HG02763 (cell line): Measurements from ENCODE around the gene TIGD4.

Source experiments
- ATAC-seq: cut with Tn5 transposase; IDR thresholded peaks from one replicate; pipeline ENCODE4 v1.9.1; 2021; ENCODE audit warnings: mild to moderate bottlenecking, moderate library complexity; ENCODE audit not compliant: unreplicated experiment

Gene TIGD4

DNA sequence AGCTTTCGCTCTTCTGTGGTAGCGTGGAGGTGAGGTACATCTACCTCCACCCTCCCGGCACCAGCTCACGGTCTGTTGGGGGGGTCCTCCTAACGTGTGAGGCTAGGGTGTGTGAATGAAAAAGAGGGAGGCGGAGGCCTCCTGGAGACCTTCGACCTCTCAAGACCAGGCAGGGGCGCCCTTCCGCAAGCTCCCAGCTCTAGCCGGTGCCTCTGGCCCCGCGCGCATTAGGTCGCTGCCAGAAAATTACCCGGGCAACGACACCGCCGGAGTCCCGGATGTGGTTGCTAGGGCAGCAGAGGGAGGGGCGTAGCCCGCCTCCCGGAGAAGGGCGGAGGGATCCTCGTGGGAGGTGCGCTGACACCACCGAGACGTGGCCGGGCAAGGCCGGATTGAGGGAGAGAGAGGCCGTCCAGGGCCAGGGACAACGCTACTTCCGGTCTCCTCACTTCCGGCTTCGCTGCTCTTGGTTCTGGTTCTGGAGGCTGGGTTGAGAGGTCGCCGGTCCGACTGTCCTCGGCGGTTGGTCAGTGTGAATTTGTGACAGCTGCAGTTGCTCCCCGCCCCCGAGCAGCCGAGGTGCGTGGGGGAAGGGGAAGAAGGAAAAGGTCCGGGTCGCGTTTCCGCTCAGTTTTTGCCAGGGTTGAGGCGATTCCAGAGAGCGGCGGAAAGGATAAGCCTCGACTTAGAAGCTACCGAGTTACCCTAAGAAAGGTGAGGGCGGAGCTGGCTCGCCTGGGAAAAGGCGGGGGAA is at the start of gene TIGD4, which contains the start of gene ARFIP1:
Gene TIGD4, minus strand, starts transcription at position 218 of the 754 bp plus-strand sequence. CDS start 8,726 bp downstream, outside the sequence.
Gene ARFIP1, plus strand, starts transcription at position 442 of the 754 bp plus-strand sequence. CDS start 49,680 bp downstream, outside the sequence.
- ATAC-seq: peak; percentile 94

DNA sequence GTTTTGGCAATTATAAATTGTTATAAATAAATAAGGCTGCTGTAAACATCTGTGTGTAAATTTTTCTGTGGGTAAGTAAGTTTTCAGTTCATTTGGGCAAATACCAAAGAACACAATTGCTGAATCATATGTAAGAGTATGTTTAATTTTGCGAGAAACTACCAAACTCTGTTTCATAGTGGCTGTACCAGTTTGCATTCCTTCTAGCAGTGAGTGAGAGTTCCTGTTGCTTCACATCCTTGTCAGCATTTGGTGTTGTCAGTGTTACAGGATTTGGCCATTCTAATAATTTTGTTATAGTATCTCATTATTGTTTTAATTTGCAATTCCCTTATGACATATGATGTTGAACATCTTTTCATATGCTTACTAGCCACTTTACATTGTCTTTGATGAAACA is 48.6 kb upstream of the TIGD4 start:
- ATAC-seq: no peak

DNA sequence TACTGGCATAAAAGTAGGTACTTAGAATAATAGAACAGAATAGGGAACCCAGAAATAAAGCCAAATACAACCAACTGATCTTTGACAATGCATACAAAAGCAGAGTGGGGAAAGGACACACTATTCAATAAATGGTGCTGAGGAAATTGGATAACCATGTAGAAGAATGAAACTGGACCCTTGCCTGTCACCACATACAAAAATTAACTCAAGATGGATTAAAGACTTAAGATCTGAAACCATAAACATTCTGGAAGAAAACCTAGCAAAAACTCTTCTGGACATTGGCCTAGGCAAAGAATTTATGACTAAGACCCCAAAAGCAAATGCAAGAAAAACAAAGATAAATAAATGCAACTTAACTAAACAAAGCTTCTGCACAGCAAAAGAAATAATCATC is 45.8 kb upstream of the TIGD4 start:
- ATAC-seq: no peak

DNA sequence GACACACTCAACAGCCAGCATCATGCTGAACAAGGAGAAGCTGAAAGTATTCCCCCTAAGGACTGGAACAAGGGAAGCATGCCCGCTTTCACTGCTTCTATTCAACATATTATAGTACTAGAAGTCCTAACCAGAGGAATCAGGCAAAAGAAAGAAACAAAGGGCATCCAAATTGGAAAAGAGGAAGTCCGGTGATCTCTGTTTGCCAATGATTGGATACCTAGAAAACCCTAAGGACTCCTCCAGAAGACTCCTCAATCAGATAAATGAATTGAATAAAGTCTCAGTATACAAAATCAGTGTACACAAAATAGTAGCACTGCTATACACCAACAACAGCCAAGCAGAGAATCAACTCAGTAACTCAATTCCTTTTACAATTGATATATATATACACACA is 45.0 kb upstream of the TIGD4 start:
- no peak for ATAC-seq

DNA sequence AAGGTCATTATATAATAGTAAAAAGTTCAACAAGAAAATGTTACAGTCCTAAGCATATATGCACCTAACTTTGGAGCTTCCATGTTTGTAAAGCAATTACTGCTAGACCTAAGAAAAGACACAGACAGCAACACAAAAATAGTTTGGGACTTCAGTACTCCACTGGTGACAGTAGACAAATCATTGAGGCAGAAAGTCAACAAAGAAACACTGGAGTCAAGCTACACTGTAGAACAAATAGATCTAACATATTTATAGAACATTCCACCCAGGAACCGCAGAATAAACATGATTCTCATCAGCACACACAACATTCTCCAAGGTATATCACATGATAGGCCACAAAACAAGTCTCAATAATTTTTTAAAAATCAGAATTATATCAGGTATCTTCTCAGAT is 42.8 kb upstream of the TIGD4 start:
- ATAC-seq: no peak

DNA sequence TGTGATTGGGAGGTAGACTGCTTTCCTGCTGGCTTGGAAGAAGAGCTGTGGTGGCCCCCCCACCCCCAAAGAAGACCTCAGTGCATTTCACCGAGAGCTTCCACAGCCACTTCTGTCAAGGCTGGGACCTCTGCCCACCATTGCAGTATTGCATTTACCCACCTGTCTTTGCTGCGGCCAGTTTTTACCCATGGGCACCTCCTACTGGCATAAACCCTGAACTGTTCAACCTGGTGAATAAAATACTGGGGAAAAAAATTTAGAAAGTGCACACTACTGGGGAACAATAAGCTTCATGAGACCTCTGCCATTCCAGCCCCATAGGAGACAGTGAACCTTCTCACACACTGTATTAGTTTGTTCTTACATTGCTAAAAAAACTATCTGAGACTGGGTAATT is 40.5 kb upstream of the TIGD4 start:
- no peak for ATAC-seq

DNA sequence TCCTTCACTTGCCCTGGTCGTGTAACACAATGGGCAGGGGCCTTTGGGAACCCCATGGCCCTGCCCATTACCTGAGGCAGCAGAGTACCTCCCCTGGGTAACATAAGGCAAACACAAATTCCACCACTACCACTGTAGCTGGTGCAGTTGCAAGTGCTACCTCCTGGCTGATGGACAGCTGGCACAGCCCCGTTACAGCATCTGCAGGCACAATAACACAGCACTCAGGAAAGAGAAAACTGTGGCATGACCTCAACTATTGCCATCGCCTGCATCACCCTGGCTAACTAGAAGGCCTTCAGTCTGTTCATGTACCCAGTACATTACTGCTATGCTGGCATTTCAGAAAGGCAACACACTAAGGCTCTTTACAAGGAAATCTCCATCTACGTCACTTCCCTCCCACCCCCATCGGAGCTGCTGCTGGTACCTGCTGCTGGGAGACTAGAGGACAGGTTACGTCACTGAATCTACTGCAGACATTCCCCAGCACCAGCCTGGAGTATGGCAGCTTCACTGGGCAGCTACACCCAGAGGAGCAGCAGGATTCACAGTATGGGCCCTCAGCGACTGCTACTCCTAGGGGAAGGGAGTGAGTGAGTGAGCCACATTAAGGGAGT is 39.6 kb upstream of the TIGD4 start:
- no peak for ATAC-seq

DNA sequence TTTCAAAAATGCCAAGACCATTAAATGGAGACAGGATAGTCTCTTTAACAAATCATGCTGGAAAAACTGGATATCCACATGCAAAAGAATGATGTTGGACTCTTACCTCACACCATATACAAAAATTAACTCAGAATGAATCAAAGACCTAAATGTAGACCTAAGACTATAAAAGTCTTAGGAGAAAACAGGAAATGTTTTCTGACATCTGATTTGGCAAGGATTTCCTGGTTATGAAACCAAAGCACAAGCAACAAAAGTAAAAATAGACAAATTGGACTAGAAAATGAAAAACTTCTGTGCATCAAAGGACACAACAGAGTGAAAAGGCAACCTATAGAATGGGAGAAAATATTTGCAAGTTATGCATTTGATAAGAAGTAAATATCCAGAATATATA is 37.8 kb upstream of the TIGD4 start:
- no peak for ATAC-seq

DNA sequence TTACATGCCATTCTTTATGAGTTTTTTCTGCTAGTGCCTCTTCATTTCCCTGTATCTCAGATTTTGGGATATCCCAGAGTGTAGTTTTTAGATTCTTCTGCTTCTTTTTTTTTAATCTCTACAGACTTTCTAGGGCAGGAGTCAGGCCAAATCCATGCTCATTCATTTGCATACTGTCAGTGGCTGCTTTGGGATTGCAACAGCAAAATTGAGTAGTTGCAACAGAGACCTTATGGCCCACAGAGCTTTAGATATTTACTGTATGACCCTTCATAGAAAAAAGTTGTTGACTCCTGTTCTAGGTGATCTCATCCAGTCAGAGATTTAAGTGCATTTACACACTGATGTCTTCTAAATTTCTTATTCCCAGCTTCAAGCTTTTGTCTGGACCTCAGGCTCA is 35.5 kb upstream of the TIGD4 start:
- no peak for ATAC-seq

DNA sequence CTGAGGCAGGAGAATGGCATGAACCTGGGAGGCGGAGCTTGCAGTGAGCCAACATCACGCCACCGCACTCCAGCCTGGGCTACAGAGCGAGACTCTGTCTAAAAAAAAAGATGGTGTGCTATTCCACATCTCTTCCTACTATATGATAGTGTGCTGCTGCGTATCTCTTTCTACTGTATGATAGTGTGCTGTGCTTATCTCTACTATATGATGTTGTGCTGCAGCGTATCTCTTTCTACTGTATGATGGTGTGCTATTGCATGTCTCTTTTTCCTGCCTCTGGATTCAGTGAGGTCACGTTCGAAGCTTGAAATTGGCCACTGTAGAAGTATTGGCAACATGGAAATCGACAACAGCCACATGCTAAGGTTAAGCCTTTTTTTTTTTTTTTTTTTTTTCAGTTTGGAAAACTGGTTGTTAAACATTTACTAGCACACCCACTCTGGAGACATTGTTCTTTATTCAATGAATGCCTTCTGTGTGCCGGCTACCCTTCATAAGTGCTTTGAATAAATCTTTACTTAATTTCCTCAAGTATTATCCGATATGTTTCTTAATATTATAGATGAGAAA is 31.3 kb upstream of the TIGD4 start:
- ATAC-seq: no peak

DNA sequence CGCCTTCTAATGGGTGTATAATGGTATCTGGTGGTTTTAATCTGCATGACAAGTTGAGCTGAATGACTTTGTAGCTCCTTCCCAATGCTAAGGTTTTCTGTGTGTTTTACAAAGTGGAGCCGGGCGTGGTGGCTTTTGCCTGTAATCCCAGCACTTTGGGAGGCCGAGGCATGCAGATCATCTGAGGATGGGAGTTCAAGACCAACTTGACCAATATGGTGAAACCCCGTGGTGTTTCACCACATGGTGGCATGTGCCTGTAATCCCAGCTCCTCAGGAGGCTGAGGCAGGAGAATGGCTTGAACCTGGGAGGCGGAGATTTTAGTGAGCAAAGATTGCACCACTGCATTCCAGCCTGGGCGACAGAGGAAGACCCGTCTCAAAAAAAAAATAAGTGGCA is 29.1 kb upstream of the TIGD4 start:
- no peak for ATAC-seq

DNA sequence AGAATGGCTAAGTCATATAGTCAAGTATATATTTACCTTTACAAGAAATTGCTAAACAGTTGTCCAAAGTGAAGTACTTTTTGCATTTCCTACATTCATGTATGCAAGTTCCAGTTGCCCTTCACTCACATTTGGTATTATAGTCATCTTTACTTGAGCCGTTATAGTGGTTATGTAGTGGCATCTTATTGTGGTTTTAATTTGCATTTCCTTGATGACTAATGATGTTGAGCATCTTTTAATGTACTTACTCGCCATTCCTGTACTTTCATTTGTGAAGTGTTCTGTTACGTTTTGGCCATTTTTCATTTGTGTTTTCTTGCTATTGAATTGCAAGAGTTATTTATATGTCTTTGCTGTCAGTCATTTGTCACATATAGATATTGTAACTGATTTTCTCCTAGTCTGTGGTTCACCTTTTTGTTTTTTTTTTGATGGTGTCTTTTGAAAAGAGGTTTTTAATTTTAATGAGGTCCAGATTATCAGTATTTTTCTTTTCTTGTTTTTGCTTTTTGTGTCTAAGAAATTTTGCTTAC is 27.8 kb upstream of the TIGD4 start:
- no peak for ATAC-seq

DNA sequence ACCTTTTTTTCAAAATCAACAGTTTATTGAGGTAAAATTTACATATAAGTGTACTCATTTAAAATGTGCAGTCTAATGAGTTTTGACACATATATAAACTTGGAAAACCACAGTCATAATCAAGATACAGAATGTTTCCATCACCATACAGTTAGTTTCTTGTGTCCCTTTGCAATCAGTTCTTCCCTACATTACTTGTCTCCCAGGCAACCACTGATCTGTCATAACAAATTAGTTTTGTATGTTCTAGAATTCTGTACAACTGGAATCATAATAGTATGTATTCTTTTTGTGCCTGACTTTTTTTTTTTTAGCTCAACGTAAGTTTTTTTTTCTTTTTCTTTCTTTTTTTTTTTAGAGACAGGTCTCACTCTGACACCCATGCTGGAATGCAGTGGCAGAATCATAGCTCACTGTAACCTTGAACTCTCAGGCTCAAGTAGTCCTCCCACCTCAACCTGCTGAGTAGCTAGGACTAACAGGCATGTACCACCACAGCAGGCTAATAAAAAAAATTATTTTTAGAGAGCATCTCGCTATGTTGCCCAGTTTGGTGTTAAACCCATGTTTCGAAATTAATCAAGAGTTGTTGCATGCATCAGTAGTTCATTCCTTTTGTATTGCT is 27.1 kb upstream of the TIGD4 start:
- no peak for ATAC-seq

DNA sequence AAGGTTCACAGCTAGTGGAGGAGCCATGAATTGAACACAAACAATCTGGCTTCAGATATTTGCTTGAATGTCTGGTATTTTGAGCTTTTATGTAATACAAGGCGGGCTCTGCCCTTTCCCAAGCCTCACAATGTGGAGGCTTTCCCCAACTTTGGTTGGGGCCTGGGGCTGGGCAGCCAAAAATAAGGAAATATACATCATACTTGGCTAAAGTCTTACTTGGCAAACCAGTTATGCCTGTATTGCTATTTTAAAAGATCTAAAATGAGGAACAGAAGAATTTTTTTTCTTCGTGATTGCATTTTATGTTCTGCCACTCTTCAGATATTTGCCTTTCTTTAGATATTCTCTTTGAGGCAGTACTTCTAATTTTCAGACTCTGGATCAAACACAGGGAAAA is 26.3 kb upstream of the TIGD4 start:
- no peak for ATAC-seq

DNA sequence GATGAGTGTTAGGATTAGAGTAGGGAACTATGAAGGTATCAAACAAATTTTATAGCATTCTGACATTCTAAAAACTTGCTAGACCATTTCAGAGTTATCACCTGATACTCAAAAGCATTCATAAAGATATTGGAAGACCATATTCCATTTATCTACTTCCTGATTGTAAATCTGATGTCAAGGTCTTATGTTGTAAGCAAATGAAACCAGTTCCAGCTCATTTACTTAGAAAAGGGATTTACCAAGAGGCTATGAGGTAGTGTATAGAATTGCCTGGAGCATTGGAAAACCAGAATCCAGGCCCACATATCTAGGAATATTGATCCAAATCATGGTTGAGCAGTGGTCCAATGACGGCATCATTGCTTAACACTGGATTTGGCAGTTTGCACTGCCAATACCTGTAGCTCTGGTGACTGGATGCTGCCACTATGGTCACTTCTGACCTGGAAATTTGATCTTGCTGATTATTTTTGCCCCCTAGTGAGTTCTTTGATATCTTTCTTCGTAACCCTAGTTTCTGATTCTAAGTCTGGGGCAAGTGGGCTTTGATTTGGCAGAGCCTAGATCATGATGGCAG is 25.6 kb upstream of the TIGD4 start:
- no peak for ATAC-seq

DNA sequence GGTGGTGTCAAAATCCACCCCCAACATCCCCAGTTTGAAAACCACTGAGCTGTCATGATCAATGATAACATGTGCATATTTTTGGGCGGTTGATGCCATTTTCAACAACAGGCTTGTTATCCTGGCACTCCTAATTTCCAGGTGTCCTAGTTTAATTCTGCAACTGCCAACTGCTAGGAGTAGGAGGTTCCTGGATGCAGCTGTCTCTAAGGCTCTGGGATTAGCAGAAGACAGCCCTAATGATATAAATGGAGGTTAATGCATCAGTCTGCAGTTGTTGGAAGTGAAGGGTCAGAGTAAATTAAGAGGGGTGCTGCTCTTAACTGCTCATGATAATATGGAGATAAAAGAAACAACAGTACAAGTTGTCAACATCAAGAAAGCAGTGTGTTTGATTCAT is 24.0 kb upstream of the TIGD4 start:
- no peak for ATAC-seq

DNA sequence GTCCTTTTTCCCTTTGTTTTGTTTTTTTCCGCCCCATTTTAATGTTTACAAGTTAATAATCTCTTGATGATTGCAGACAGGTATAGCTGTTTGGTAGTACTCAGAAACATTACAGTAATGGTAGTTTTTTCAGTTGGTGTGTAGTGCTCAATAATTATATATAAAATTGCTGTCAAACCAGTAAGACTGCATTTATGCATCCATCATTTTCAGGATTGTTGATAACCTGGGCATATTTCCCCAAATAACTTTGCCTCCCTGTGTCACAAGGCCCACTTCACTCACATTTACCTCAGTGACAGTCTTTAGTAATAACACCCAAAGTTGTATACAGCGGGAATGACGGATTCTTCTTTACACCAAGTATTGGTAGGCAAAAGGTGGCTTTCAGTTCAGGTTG is 16.4 kb upstream of the TIGD4 start:
- no peak for ATAC-seq

DNA sequence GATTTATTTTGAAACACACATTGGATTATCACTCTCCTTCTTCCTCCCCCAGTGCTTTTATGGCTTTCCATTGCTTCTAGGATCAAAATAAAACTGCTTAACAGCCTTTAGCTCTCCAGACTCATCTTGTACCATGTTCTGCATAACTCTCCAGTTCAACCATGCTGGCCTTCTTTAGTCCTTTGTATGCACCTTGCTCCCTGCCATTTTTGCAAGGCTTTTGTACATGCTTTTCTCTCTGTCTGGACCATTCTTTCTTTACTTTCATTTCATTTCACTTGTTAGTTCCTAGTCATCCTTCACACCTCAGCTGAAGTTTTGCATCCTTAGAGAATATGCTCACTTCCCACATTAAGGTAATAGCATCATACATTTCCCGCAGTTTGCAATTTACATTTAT is 7.1 kb upstream of the TIGD4 start:
- ATAC-seq: no peak

DNA sequence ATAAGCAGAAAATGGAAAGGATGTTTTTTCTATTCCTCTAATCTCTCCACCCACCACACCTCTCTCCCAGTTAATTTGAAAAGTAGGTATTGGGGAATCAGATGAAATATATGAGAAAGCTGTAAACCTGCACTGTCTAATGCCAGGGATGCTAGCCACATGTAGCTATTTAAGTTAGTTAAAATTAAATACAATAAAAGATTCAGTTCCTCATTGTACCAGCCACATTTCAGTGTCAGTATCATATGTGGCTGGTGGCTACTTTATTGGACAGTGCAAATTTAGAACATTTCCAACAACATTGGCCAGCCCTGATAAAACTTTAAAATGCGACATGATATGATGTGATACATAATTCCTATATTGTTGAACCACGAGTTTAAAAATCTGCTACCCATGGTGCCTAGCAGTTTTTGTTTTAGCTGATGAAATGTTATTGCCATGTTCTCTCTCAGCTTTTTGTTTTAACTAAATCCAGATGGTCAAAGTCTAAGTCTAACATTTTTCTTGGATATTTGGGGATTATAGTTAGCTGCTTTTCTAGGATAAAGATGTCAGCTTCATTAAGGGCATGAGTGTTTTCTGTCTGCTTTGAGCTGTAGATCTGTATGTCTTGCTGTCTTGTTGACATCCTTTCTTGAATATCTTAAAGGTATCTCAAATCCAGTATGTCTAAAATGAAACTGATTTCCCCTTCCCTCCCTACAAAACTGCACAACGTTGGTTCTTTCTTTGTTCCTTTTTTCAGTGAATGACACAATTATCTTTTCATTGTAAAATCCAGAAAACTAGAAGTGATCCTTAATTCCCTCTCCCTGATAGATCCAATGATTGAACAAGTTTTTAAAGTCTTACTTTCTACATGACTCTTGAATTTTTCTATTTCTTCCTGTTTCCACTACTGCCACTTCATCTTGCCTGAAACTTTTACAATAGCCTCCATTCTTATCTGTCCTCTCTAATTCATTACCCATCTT is 6.4 kb upstream of the TIGD4 start:
- ATAC-seq: no peak
